HEK293 (cell line): ENCODE results near the gene C1orf216.

Experiments
- AEBP2 ChIP-seq: fragments of 450-650 bp; formaldehyde crosslinking; IDR thresholded peaks from 2 replicates; pipeline ENCODE4 v1.5.1; 2016; ENCODE audit warnings: missing biosample characterization, missing genetic modification characterization, borderline replicate concordance
- BCL6B ChIP-seq: fragments of 450-650 bp; formaldehyde crosslinking; IDR thresholded peaks from 2 replicates; pipeline ENCODE4 v1.5.1; 2017; ENCODE audit warnings: missing biosample characterization, missing genetic modification characterization
- GFI1B ChIP-seq: fragments of 450-650 bp; formaldehyde crosslinking; IDR thresholded peaks from 2 replicates; pipeline ENCODE4 v1.5.1; 2016; ENCODE audit warnings: missing biosample characterization, missing genetic modification characterization
- KLF7 ChIP-seq: fragments of 450-650 bp; formaldehyde crosslinking; IDR thresholded peaks from 2 replicates; pipeline ENCODE4 v1.5.1; 2016; ENCODE audit warnings: missing biosample characterization, missing genetic modification characterization, borderline replicate concordance
- KLF8 ChIP-seq: fragments of 450-650 bp; formaldehyde crosslinking; IDR thresholded peaks from 2 replicates; pipeline ENCODE4 v1.5.1; 2016; ENCODE audit warnings: missing biosample characterization, missing genetic modification characterization
- MYNN ChIP-seq: fragments of 450-650 bp; formaldehyde crosslinking; IDR thresholded peaks from 2 replicates; pipeline ENCODE4 v1.5.1; 2016; ENCODE audit warnings: missing biosample characterization, missing genetic modification characterization, borderline replicate concordance
- SP2 ChIP-seq: fragments of 450-650 bp; formaldehyde crosslinking; IDR thresholded peaks from 2 replicates; pipeline ENCODE4 v1.5.1; 2016; ENCODE audit warnings: missing biosample characterization, missing genetic modification characterization
- TSHZ1 ChIP-seq: fragments of 450-650 bp; formaldehyde crosslinking; IDR thresholded peaks from 2 replicates; pipeline ENCODE4 v1.5.1; 2016; ENCODE audit warnings: missing biosample characterization, missing genetic modification characterization, borderline replicate concordance
- ZBTB48 ChIP-seq: fragments of 450-650 bp; formaldehyde crosslinking; IDR thresholded peaks from 2 replicates; pipeline ENCODE4 v1.5.1; 2016; ENCODE audit warnings: missing biosample characterization, missing genetic modification characterization
- ZNF140 ChIP-seq: fragments of 450-650 bp; formaldehyde crosslinking; IDR thresholded peaks from 2 replicates; pipeline ENCODE4 v1.5.1; 2016; ENCODE audit warnings: missing biosample characterization, missing genetic modification characterization
- ZNF266 ChIP-seq: fragments of 450-650 bp; formaldehyde crosslinking; IDR thresholded peaks from 2 replicates; pipeline ENCODE4 v1.5.1; 2016; ENCODE audit warnings: missing biosample characterization, missing genetic modification characterization, low read depth
- ZNF280D ChIP-seq: fragments of 450-650 bp; formaldehyde crosslinking; IDR thresholded peaks from 2 replicates; pipeline ENCODE4 v1.5.1; 2016; ENCODE audit warnings: missing biosample characterization, missing genetic modification characterization
- ZNF292 ChIP-seq: fragments of 450-650 bp; formaldehyde crosslinking; IDR thresholded peaks from 2 replicates; pipeline ENCODE4 v1.5.1; 2016; ENCODE audit warnings: low read depth, missing biosample characterization, missing genetic modification characterization, borderline replicate concordance
- ZNF341 ChIP-seq: fragments of 450-650 bp; formaldehyde crosslinking; IDR thresholded peaks from 2 replicates; pipeline ENCODE4; 2016; ENCODE audit warnings: low read depth, missing biosample characterization, missing genetic modification characterization
- ZNF362 ChIP-seq: fragments of 450-650 bp; formaldehyde crosslinking; IDR thresholded peaks from 2 replicates; pipeline ENCODE4 v1.5.1; 2016; ENCODE audit warnings: missing biosample characterization, missing genetic modification characterization
- ZNF404 ChIP-seq: fragments of 450-650 bp; formaldehyde crosslinking; IDR thresholded peaks from 2 replicates; pipeline ENCODE4 v1.5.1; 2017; ENCODE audit warnings: missing biosample characterization, missing genetic modification characterization
- ZNF423 ChIP-seq: fragments of 450-650 bp; formaldehyde crosslinking; IDR thresholded peaks from 2 replicates; pipeline ENCODE4 v1.5.1; 2016; ENCODE audit warnings: missing biosample characterization, missing genetic modification characterization
- ZNF426 ChIP-seq: fragments of 450-650 bp; formaldehyde crosslinking; IDR thresholded peaks from 2 replicates; pipeline ENCODE4 v1.5.1; 2017; ENCODE audit warnings: missing biosample characterization, missing genetic modification characterization, mild to moderate bottlenecking, inconsistent platforms, moderate library complexity
- ZNF501 ChIP-seq: fragments of 450-650 bp; formaldehyde crosslinking; IDR thresholded peaks from 2 replicates; pipeline ENCODE4 v1.5.1; 2016; ENCODE audit warnings: missing biosample characterization, missing genetic modification characterization
- ZNF510 ChIP-seq: fragments of 450-650 bp; formaldehyde crosslinking; IDR thresholded peaks from 2 replicates; pipeline ENCODE4 v1.5.1; 2018; ENCODE audit warnings: mild to moderate bottlenecking, missing genetic modification characterization, missing biosample characterization; ENCODE audit not compliant: insufficient replicate concordance
- ZNF558 ChIP-seq: fragments of 450-650 bp; formaldehyde crosslinking; IDR thresholded peaks from 2 replicates; pipeline ENCODE4 v1.5.1; 2016; ENCODE audit warnings: missing biosample characterization, missing genetic modification characterization
- ZNF560 ChIP-seq: fragments of 450-650 bp; formaldehyde crosslinking; IDR thresholded peaks from 2 replicates; pipeline ENCODE4 v1.5.1; 2017; ENCODE audit warnings: missing biosample characterization, missing genetic modification characterization, borderline replicate concordance
- ZNF596 ChIP-seq: fragments of 450-650 bp; IDR thresholded peaks from 2 replicates; pipeline ENCODE4 v1.5.0; 2018; ENCODE audit warnings: missing biosample characterization, mild to moderate bottlenecking, missing genetic modification characterization, moderate library complexity
- ZNF623 ChIP-seq: fragments of 450-650 bp; formaldehyde crosslinking; IDR thresholded peaks from 2 replicates; pipeline ENCODE4 v1.5.1; 2016; ENCODE audit warnings: missing biosample characterization, missing genetic modification characterization
- ZNF639 ChIP-seq: fragments of 450-650 bp; formaldehyde crosslinking; IDR thresholded peaks from 2 replicates; pipeline ENCODE4 v1.5.1; 2016; ENCODE audit warnings: missing biosample characterization, missing genetic modification characterization
- ZNF654 ChIP-seq: fragments of 450-650 bp; formaldehyde crosslinking; IDR thresholded peaks from 2 replicates; pipeline ENCODE4 v1.5.1; 2016; ENCODE audit warnings: low read depth, missing biosample characterization, missing genetic modification characterization
- ZXDB ChIP-seq: fragments of 450-650 bp; formaldehyde crosslinking; IDR thresholded peaks from 2 replicates; pipeline ENCODE4 v1.5.1; 2016; ENCODE audit warnings: missing biosample characterization, missing genetic modification characterization

Gene C1orf216

GRCh38 chr1:35691571-35692220 lies 27.0 kb downstream of the C1orf216 start (continued):
- TF ChIP-seq ZNF404 (tag by site-specific recombination), result peak; percentile 76; the same call in 1 of the 2 replicates
- TF ChIP-seq ZNF654 (tag by site-specific recombination), result peak; percentile 28
- TF ChIP-seq ZNF426 (tag by site-specific recombination), result peak; percentile 96
- peak; percentile 68 for TF ChIP-seq ZNF510 (tag by site-specific recombination)
- TF ChIP-seq ZNF623 (tag by site-specific recombination), result peak; percentile 75
- no peak for TF ChIP-seq KLF8 (tag by site-specific recombination)
- TF ChIP-seq ZNF362 (tag by site-specific recombination), result no peak
- no peak for TF ChIP-seq ZNF596 (tag by site-specific recombination)
- 0 out of 2 replicates have a peak, but pooled peaks have one; percentile 26 for TF ChIP-seq ZNF341
- TF ChIP-seq ZNF560, result peak; percentile 77; the same call in 1 of the 2 replicates
- no peak for TF ChIP-seq TSHZ1 (tag by site-specific recombination)
- TF ChIP-seq ZNF501 (tag by site-specific recombination), result peak; percentile 40; the same call in 1 of the 2 replicates
- peak; percentile 85; the same call in 1 of the 2 replicates for TF ChIP-seq ZNF140 (tag by site-specific recombination)
- no peak for TF ChIP-seq MYNN (tag by site-specific recombination)
- peak; percentile 52; the same call in 1 of the 2 replicates for TF ChIP-seq KLF7 (tag by site-specific recombination)
- no peak for TF ChIP-seq SP2 (tag by site-specific recombination)
- TF ChIP-seq ZNF266, result peak; percentile 82
- TF ChIP-seq ZNF639, result no peak
- no peak for TF ChIP-seq BCL6B
- 0 out of 2 replicates have a peak, but pooled peaks have one; percentile 12 for TF ChIP-seq GFI1B (tag by site-specific recombination)
- peak; percentile 50; the same call in 1 of the 2 replicates for TF ChIP-seq ZXDB (tag by site-specific recombination)
- TF ChIP-seq ZNF558, result peak; percentile 79
- TF ChIP-seq ZBTB48 (tag by site-specific recombination), result no peak
- peak; percentile 67; the same call in 1 of the 2 replicates for TF ChIP-seq ZNF292 (tag by site-specific recombination)
- no peak for TF ChIP-seq ZNF423 (tag by site-specific recombination)
- TF ChIP-seq AEBP2, result peak; percentile 77; the same call in 1 of the 2 replicates
- no peak for TF ChIP-seq ZNF280D (tag by site-specific recombination)
